Right lobe of liver (tissue), 4 donors: ENCODE measurements around the gene USP16.

ENCODE experiments used
- POLR2A ChIP-seq: fragments of 450-650 bp; IDR thresholded peaks from one replicate; pipeline ENCODE4 v1.6.1; 2017; ENCODE audit warnings: antibody characterized with exemption, mild to moderate bottlenecking
- TF ChIP-seq, protein P1 (sequence below), 4 donors: fragments of 200-600 bp in 3 of 4; fragments of 450-650 bp in 1 of 4; IDR thresholded peaks; one replicate each; pipeline versions ENCODE4 v1.5.1 to v1.8.0; 2016 to 2022; ENCODE audit warnings: antibody characterized with exemption in 4 of 4, mild to moderate bottlenecking in 2 of 4
- donor health status: DM: no; HTN: no; CAD: no.
- donor health status: DM: no; HTN: no; CAD: no.
- donor health status: DM: no; HTN: yes; CAD: no.

DNA sequence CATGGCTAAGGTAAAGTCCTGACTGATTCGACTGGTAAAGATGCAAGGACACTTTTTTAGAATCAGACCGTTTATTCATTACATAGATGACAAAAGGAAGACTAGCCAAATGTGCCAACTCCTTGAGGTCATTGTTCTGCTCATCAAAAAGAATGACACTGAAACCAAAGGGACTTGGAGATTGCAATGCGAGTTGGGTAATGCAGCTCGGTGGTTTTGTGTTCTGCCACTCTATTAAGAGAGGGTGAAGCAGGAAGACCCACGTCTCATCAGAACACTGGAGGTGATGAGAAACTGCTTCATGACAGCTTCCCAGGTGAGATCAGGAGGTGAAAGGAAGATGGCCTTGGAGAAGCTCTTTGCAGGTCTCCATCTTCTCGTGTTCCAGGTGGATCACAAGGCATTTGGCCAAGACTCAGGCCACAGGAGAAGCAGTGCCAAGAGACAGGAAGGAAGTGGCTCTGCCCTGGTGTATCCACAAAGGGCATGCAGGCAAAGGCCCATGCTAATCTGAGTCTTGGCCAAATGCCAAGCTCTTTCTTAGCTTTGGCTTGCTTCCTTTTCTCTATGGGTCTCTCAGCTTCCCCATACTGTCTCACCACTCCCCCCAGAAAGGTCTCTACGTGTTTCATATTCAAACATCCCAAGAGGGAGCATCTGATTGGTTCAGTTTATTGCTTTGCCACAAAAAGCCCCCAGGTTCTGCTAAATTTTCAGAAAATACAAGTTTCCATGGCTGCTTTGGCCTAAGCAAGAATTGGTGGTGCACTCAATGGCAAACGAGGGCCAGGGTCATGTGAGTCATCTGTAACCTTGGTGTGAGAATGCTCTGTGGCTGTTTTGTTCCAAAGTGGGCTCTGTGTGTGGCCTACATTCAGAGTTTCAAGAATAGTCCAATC, 54.6 kb downstream of the USP16 start:
- TF ChIP-seq POLR2A = no peak
- TF ChIP-seq, protein P1, sequence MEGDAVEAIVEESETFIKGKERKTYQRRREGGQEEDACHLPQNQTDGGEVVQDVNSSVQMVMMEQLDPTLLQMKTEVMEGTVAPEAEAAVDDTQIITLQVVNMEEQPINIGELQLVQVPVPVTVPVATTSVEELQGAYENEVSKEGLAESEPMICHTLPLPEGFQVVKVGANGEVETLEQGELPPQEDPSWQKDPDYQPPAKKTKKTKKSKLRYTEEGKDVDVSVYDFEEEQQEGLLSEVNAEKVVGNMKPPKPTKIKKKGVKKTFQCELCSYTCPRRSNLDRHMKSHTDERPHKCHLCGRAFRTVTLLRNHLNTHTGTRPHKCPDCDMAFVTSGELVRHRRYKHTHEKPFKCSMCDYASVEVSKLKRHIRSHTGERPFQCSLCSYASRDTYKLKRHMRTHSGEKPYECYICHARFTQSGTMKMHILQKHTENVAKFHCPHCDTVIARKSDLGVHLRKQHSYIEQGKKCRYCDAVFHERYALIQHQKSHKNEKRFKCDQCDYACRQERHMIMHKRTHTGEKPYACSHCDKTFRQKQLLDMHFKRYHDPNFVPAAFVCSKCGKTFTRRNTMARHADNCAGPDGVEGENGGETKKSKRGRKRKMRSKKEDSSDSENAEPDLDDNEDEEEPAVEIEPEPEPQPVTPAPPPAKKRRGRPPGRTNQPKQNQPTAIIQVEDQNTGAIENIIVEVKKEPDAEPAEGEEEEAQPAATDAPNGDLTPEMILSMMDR (IDR thresholded peaks at IDR 0.05) = no peak
